ENCODE measurements around the gene ROCK2. TPM values are rescaled to one million over a fixed set of nuclear protein-coding genes. Genes with fewer than 3 reads are reported as not detected.

The ROCK2 gene
- total and polyA plus RNA-seq, 9 of the 15 experiments (the other 6 are each of a cell fraction or from before 2014, with no cell fraction given): 4.9 to 30.6 (median 14.3) TPM

- TF ChIP-seq BCOR (IDR thresholded peaks at IDR 0.05): peak; percentile 49; the same call in 1 of the 2 replicates
Observed at GRCh38 chr2:11132036-11132671, 212.3 kb downstream of the ROCK2 start (continued).

GRCh38 chr2:11131166-11131920 is 213.1 kb downstream of the ROCK2 start:
- no peak for FAIRE-seq
- TF ChIP-seq MYBL2 (IDR thresholded peaks at IDR 0.05; ENCODE audit: low read depth): no peak
- TF ChIP-seq MYBL2 (CRISPR knock-in tag; IDR thresholded peaks at IDR 0.05; ENCODE audit: borderline replicate concordance): no peak
- TF ChIP-seq ZNF274 (IDR thresholded peaks at IDR 0.05; ENCODE audit: borderline replicate concordance, low read depth, low read length): no peak
- no peak for TF ChIP-seq TRIM28 (IDR thresholded peaks at IDR 0.05)
- no peak for TF ChIP-seq MTF1 (CRISPR knock-in tag; IDR thresholded peaks at IDR 0.05; ENCODE audit: borderline replicate concordance)
- no peak for TF ChIP-seq SMAD2 (IDR thresholded peaks at IDR 0.05; ENCODE audit: low read depth, low read length)
- no peak for TF ChIP-seq HNRNPL (IDR thresholded peaks at IDR 0.05; ENCODE audit: low read depth, low read length)
- no peak for TF ChIP-seq FOSL1 (tag; conservative IDR thresholded peaks at IDR 0.05)
- TF ChIP-seq, protein P1, sequence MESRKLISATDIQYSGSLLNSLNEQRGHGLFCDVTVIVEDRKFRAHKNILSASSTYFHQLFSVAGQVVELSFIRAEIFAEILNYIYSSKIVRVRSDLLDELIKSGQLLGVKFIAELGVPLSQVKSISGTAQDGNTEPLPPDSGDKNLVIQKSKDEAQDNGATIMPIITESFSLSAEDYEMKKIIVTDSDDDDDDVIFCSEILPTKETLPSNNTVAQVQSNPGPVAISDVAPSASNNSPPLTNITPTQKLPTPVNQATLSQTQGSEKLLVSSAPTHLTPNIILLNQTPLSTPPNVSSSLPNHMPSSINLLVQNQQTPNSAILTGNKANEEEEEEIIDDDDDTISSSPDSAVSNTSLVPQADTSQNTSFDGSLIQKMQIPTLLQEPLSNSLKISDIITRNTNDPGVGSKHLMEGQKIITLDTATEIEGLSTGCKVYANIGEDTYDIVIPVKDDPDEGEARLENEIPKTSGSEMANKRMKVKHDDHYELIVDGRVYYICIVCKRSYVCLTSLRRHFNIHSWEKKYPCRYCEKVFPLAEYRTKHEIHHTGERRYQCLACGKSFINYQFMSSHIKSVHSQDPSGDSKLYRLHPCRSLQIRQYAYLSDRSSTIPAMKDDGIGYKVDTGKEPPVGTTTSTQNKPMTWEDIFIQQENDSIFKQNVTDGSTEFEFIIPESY (CRISPR knock-in tag; IDR thresholded peaks at IDR 0.05): no peak
- no peak for TF ChIP-seq PCBP1 (IDR thresholded peaks at IDR 0.05; ENCODE audit: low read depth, low read length, poor library complexity, severe bottlenecking)
- TF ChIP-seq PATZ1 (CRISPR knock-in tag; IDR thresholded peaks at IDR 0.05; ENCODE audit: borderline replicate concordance): no peak
- TF ChIP-seq ZNF512 (tag; IDR thresholded peaks at IDR 0.05): no peak

More at GRCh38 chr2:11131166-11131920, 213.1 kb downstream of the ROCK2 start:
- H3K79me2 ChIP-seq (ENCODE audit: control insufficient read depth, insufficient read depth, low read length): no peaks in the 10 kb centered on the region
- ATAC-seq (no peak), DNase-seq (ENCODE audit: extremely low read depth in 1 of 4, low spot score in 3 of 4) (no peak)
- H2AFZ ChIP-seq (ENCODE audit: low read depth, low read length): no peak overlapping the region
- H3K4me3 ChIP-seq: no peak overlapping the region
- H3K9ac ChIP-seq (ENCODE audit: insufficient read depth in 1 of 2, low read depth in 2 of 2, low read length in 2 of 2): 0 out of 4 replicates have a peak overlapping the region, but pooled peaks of 1 of the 2 experiments have one; percentile 33
- intact Hi-C loops (cut with micrococcal nuclease) (loop anchor here (5.0 to 10.0 kb wide), 2 partner anchors 103 to 551 kb away; no protein-coding TSS in a partner anchor), in situ Hi-C loops (cut with MboI) (loop anchor here (5.0 to 25.0 kb wide), 2 partner anchors 281 to 451 kb away; no protein-coding TSS in a partner anchor)
- H3K27ac ChIP-seq (ENCODE audit: extremely low read depth, low read depth, low read length): no peak overlapping the region
- H3K9me1 ChIP-seq (ENCODE audit: control insufficient read depth, insufficient read depth, low read length): no peaks in the 10 kb centered on the region
- H4K20me1 ChIP-seq (replicated peaks; ENCODE audit: control insufficient read depth, insufficient read depth, low read length): no peaks in the 10 kb centered on the region
- ChIA-PET POLR2A (interaction anchor here (0.6 kb wide), 1 partner anchor 197 kb away, joined by 3 read pairs; no protein-coding TSS in a partner anchor), CTCF (ENCODE audit: low intra/inter-chr PET ratio) (interaction anchor here (1.2 to 2.3 kb wide), 5 partner anchors 280 to 453 kb away, joined by 5 to 20 read pairs (median 15); no protein-coding TSS in a partner anchor)
- BruUV-seq (replicated peaks): no TSS peak
- no peaks in the 10 kb centered on the region for H3K9me3 ChIP-seq (replicated peaks; ENCODE audit: control insufficient read depth, insufficient read depth, low read depth, low read length)
- peaks cover 4 to 19% of the 10 kb centered on the region in 2 experiments; a peak in 3 of 5 replicates for H3K27me3 ChIP-seq (ENCODE audit: control insufficient read depth in 2 of 2, insufficient read depth in 2 of 2, low read length in 2 of 2)
- no peaks in the 10 kb centered on the region for H3K36me3 ChIP-seq (ENCODE audit: control insufficient read depth, insufficient read depth, low read length)
- H3K4me2 ChIP-seq (ENCODE audit: insufficient read depth, low read length): no peak overlapping the region
- peaks cover 16 to 24% of the 10 kb centered on the region in 2 experiments; a peak in 4 of 5 replicates for H3K4me1 ChIP-seq (replicated peaks in 1 of 2; ENCODE audit: control insufficient read depth in 2 of 2, insufficient read depth in 2 of 2, low read length in 2 of 2)
- WGBS (ENCODE audit: insufficient coverage, low coverage, missing lambda C conversion rate): 29% methylated on average over 20 of the region's 20 CpGs
